A673 (cell line): ENCODE results near the gene NHLRC2.

Source experiments
- CTCF ChIP-seq: fragments of 300-800, 200-600 bp; sonication (generic); conservative IDR thresholded peaks from 2 replicates; pipeline ENCODE4 v1.5.1; 2017; ENCODE audit warnings: low read depth, mild to moderate bottlenecking, antibody characterized with exemption, low read length, moderate library complexity, mixed read lengths
- EZH2 ChIP-seq: fragments of 200-600 bp; sonication (generic); IDR thresholded peaks from 2 replicates; pipeline ENCODE4 v1.6.1; 2017; ENCODE audit warnings: borderline replicate concordance, low read depth, mild to moderate bottlenecking, mixed read lengths, antibody characterized with exemption, low read length; ENCODE audit not compliant: poor library complexity, severe bottlenecking

DNA sequence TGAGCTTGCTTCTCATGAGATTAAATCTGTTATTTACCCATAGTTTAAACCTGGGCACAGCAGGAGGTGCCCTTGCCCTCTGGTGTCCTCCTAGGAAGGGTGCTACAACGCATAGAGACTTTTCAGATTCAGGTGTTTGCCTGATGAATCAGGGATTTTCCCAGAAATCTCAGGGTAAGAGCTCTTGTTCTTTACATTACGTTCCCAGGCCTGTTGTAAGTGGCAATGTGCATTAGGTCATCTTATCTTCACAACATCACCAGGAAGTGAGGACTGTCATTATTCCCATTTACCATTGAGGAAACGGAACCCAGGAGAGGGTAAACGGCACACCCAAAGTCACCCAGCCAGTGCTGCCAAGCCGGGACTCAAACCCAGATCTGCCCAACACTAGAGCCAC is 73.0 kb downstream of the NHLRC2 start:
- TF ChIP-seq CTCF, result no peak
- no peak for TF ChIP-seq EZH2
